ENCODE data around the gene TGFB2.

TGFB2 gene

DNA sequence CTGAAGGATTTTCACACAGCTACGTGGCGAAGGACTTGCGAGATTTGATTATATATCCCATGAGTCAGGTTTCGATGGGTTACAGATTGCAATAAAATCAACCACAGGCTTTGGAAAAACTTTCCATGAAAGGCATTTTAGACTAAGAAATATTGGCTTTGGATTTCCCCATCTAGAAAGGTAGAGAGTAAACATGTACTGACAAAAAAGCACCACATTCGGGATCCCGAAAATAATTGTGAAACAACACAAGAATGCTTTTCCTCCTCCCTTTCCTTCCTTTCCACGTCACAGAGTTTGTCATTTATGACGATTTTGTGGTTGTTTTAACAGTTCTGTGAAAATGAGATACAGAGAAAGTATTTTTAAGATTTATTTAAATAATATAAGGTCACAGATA, 38.5 kb downstream of the TGFB2 start:
- H3K27ac Mint-ChIP-seq: no peak overlapping the region
- no peak for DNase-seq
- no peaks in the 10 kb centered on the region for H3K4me1 Mint-ChIP-seq
- no peaks in the 10 kb centered on the region for H3K9me3 Mint-ChIP-seq
- no peak overlapping the region for H3K4me3 Mint-ChIP-seq
- H3K27me3 Mint-ChIP-seq: peaks cover 77% of the 10 kb centered on the region
- no peak for ATAC-seq

DNA sequence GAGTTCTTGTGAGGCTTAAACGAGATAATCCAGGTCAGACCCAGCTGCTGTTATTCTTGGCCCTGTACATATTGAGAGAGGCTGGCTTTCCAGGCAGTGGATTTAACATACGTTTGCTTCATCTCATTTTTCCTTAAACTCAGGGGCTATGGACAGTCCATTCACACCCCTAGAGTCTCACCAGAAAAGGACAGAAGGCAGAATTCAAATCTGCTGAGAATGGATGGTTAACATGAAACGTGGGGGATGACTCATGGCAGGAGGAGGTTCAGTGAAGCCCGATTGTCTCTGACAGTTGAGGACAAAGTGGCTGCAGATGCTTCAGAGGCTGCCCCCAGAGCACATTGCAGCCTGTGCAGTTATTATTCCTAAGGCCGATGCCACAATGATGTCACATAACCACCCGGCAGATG, 39.5 kb downstream of the TGFB2 start:
- Mint-ChIP-seq H3K4me1 (no peaks in the 10 kb centered on the region), H3K27ac (no peak overlapping the region), H3K27me3 (peaks cover 70% of the 10 kb centered on the region), H3K9me3 (no peaks in the 10 kb centered on the region), H3K4me3 (no peak overlapping the region)
- ATAC-seq (no peak), DNase-seq (no peak)

DNA sequence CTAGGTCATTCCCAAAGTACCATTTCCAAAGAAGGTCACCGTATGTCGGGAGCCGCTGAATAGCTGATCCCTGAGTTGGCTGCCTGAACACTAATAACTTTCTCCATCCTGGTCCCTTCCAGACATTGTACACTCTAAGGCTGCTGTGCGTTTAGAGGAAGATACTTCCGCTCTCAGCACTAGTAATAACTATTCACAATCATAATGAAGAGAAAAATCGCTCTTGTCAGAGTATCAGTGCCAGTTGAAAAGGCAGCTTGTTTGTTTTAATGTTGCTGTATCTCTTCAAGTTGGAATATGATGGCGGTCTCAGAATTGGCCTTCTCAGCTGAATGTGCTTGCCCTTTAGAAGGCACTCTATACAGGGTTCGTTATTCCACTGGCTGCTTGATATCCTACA, 43.5 kb downstream of the TGFB2 start:
- ATAC-seq: no peak
- Mint-ChIP-seq H3K27ac (no peak overlapping the region), H3K4me3 (no peak overlapping the region), H3K27me3 (peaks cover 60% of the 10 kb centered on the region), H3K9me3 (no peaks in the 10 kb centered on the region), H3K4me1 (no peaks in the 10 kb centered on the region)
- DNase-seq: no peak

DNA sequence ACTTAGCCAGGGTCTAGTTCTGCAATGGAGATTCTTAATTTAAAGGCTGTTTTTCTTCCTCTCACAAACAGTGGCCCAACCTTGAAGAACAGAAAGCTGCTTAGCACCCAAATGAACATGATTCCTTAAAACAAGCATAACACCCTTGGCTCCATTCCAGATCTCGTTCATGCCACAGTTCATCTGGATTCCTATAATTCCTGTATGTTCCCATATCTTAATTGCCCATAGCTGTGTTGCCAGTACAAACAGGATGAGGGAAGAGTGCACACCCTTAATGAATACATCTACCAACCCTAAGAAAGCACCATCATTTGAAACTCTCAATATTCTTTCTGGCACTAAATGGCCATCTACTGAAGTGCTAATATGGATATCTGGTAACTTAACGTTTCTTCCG, 45.5 kb downstream of the TGFB2 start:
- Mint-ChIP-seq H3K4me3 (no peak overlapping the region), H3K27me3 (peaks cover 42% of the 10 kb centered on the region), H3K27ac (no peak overlapping the region), H3K4me1 (no peaks in the 10 kb centered on the region), H3K9me3 (no peaks in the 10 kb centered on the region)
- ATAC-seq: no peak
- no peak for DNase-seq

GRCh38 chr1:218392780-218393179, 47.6 kb downstream of the TGFB2 start:
- Mint-ChIP-seq H3K27me3 (peaks cover 39% of the 10 kb centered on the region), H3K4me1 (no peaks in the 10 kb centered on the region), H3K4me3 (no peak overlapping the region), H3K27ac (no peak overlapping the region), H3K9me3 (no peaks in the 10 kb centered on the region)
- no peak for ATAC-seq
- DNase-seq: no peak

GRCh38 chr1:218394416-218394815, 49.3 kb downstream of the TGFB2 start:
- ATAC-seq: no peak
- Mint-ChIP-seq H3K9me3 (no peaks in the 10 kb centered on the region), H3K27ac (peak overlapping the region in 1 of 2 donors; percentile 33), H3K27me3 (peaks cover 34% of the 10 kb centered on the region), H3K4me1 (no peaks in the 10 kb centered on the region), H3K4me3 (no peak overlapping the region)
- no peak for DNase-seq

DNA sequence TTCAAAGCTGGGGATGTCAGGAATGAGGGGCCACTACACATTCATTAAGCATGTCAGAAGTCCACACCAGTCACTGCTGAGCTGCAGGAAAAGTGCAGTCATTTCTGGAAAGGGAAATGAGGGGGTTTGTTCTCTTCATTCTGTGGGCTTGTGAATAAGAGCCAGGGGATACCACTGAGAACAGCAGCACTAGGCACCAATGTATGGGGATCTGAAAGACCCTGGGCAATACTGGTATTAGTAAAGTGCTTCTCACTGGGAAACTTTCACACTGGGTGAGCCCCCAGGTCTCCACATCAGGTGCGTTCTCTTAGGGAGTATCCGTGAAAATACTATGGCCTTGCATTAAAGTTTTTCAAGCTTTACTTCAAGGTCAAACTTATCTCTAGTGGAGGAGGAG, 49.9 kb downstream of the TGFB2 start:
- ATAC-seq (no peak), DNase-seq (no peak)
- Mint-ChIP-seq H3K4me1 (no peaks in the 10 kb centered on the region), H3K27ac (no peak overlapping the region), H3K9me3 (no peaks in the 10 kb centered on the region), H3K4me3 (no peak overlapping the region), H3K27me3 (peaks cover 34% of the 10 kb centered on the region)

DNA sequence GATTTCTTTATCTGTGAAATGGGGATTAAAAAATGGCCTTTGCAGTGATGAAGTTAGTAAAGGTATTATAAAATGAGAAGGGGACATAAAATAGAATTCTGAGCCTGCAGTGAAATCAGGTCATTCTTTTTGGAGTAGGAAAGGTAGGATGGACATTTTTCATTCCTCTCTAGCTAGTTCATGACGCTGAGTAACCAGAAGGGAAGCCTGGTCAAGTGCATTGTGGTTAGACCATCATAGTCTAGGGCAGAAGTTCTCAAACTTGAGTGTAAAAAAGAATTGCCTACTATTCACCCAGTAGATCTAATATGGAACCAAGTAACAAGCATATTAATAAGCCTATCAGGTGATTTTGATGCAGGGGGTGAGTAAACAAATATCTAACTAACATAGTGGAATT, 50.8 kb downstream of the TGFB2 start:
- DNase-seq: no peak
- Mint-ChIP-seq H3K27me3 (peaks cover 27% of the 10 kb centered on the region), H3K27ac (no peak overlapping the region), H3K4me1 (no peaks in the 10 kb centered on the region), H3K9me3 (no peaks in the 10 kb centered on the region), H3K4me3 (no peak overlapping the region)
- no peak for ATAC-seq

GRCh38 chr1:218397752-218398339, 52.7 kb downstream of the TGFB2 start:
- Mint-ChIP-seq H3K9me3 (no peaks in the 10 kb centered on the region), H3K27ac (no peak overlapping the region), H3K4me1 (no peaks in the 10 kb centered on the region), H3K4me3 (no peak overlapping the region), H3K27me3 (peaks cover 18% of the 10 kb centered on the region)
- ATAC-seq (no peak), DNase-seq (no peak)

DNA sequence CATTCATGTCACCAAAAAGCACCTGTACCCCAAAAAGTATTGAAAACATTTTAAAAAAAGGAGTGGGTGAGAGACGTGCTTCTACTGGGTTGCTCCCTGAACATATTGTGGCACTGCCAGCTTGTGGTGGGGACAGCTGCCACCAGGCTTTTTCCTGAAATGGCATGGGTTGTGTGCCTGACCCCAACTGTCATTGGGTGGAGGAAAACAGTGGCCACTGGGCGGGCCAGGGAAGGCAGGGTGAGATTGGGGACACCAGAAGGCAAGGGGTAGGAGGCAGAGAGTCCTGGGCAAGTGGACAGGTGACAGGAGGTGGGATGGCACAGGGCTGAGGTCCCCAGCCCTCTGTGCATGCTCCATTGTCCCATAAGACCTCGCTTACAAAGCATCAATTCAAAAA, 55.5 kb downstream of the TGFB2 start:
- H3K4me3 Mint-ChIP-seq: no peak overlapping the region
- H3K27me3 Mint-ChIP-seq: peaks cover 26% of the 10 kb centered on the region
- H3K27ac Mint-ChIP-seq: no peak overlapping the region
- H3K4me1 Mint-ChIP-seq: no peaks in the 10 kb centered on the region
- no peak for DNase-seq
- no peaks in the 10 kb centered on the region for H3K9me3 Mint-ChIP-seq
- ATAC-seq: no peak

DNA sequence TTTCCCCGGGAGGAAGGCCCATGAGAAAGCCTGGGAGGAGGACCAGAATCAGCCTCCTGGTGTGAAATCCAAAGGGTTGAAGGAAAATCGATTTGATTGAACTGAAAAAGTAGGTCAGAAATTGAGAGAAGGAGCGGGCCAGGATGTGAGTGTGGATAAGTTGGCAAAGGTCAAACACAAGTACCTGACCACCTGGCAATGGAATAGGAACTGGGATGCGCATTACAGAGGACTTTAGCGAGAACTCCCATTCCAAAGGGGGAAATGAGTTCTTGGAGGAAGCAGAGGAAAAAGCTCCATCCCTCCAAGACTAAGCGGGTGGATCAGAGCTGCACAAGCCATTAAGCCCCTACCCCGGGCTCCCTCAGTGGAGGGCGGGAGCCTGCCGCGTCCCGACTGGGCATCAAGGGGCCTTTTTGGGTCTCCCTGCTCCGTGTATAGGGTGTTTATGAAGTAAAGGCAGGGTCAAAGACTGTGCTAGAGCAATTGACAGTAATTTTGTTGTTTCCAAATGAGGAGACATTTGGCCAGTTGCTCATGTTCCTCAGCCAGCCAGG, 56.4 kb downstream of the TGFB2 start:
- Mint-ChIP-seq H3K9me3 (no peaks in the 10 kb centered on the region), H3K4me3 (no peak overlapping the region), H3K4me1 (no peaks in the 10 kb centered on the region), H3K27ac (no peak overlapping the region), H3K27me3 (peaks cover 35% of the 10 kb centered on the region)
- no peak for DNase-seq
- ATAC-seq: no peak

DNA sequence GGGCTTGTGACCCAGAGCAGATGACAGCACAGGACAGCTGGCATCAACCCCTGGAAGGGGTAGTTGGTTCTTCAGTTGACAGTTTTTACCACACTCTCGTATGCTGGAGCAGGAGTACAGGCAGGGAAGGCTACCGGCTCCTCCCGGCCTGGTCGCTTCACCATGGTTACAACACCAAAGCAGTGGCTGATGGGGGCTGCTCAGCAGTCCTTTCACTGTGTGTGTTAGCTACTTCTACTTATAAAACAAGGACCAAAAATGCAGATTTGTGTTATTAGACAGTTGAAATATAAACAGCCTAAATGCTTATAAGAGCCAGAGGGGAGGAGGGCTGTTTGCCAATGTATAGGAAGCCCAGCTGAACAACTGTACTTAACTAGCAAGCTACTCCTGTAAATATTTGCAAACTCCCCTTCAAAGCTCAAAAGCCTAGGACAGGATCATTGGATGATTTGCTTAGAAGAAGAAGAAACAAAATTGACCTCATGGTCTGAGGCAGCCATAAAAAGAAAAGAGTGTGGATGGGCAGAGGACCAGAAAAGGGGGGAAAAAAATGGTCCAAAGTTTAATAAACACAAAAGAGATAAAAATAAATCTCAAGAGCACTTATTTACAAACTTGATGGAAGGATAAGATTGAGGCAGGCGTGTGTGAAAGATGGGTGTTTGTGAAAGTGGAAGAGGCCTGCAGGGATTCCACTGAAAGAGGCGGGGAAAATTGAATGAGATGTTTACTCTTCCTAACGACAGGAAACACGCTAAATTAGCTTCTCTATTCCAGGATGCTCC, 57.1 kb downstream of the TGFB2 start:
- H3K4me1 Mint-ChIP-seq: no peaks in the 10 kb centered on the region
- H3K4me3 Mint-ChIP-seq: no peak overlapping the region
- ATAC-seq (peak; percentile 23), DNase-seq (no peak)
- H3K9me3 Mint-ChIP-seq: no peaks in the 10 kb centered on the region
- H3K27me3 Mint-ChIP-seq: peaks cover 36% of the 10 kb centered on the region
- no peak overlapping the region for H3K27ac Mint-ChIP-seq

GRCh38 chr1:218402786-218403120, 57.6 kb downstream of the TGFB2 start:
- Mint-ChIP-seq H3K4me3 (no peak overlapping the region), H3K9me3 (no peaks in the 10 kb centered on the region), H3K27me3 (peaks cover 34% of the 10 kb centered on the region), H3K4me1 (no peaks in the 10 kb centered on the region), H3K27ac (no peak overlapping the region)
- ATAC-seq: no peak
- DNase-seq: no peak

DNA sequence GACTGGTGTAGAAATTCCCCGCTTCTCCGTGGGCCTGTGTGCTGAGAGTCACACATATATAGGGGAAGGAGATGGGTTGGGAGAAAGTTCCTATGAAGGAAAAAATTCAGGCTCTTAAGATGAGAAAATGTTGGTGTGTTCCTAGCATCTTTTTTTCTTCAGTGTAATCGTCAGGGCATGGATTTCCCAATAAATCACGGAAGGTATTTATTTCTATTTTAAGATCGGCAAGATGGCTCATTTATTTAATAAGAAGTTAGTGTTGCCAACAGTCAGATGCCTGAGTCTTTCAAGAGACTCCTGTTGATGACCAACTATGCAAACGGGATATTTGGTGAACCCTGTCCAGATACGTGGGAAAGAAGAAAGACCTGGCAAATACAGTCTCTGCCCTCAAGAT, 58.2 kb downstream of the TGFB2 start:
- Mint-ChIP-seq H3K9me3 (no peaks in the 10 kb centered on the region), H3K27ac (no peak overlapping the region)
- ATAC-seq: no peak

DNA sequence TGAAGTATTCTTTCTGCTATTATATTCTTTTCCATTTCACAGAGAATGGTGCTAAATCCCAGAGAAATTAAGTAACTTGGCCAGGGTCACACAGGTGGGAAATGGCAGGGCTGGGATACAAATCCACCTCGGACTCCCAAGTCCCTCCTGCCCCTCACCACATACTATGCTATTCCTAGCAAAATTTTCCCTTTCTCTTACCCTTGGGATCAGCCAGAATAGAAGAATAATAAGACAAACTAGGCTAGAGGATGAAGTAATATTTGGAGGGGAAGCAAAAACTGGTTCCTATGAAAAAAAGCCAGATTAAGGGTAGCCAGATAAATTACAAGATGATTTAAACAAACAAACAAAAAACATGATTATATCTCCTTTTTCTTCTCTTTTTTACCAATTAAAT, 62.5 kb downstream of the TGFB2 start:
- DNase-seq: no peak
- no peaks in the 10 kb centered on the region for H3K4me1 Mint-ChIP-seq
- no peak overlapping the region for H3K4me3 Mint-ChIP-seq
- ATAC-seq: no peak
- no peak overlapping the region for H3K27ac Mint-ChIP-seq
- peaks cover 42% of the 10 kb centered on the region for H3K27me3 Mint-ChIP-seq
- no peaks in the 10 kb centered on the region for H3K9me3 Mint-ChIP-seq

More for the DNA sequence above, 58.2 kb downstream of the TGFB2 start:
- Mint-ChIP-seq H3K4me1 (no peaks in the 10 kb centered on the region), H3K27me3 (peaks cover 28% of the 10 kb centered on the region), H3K4me3 (no peak overlapping the region)
- no peak for DNase-seq

DNA sequence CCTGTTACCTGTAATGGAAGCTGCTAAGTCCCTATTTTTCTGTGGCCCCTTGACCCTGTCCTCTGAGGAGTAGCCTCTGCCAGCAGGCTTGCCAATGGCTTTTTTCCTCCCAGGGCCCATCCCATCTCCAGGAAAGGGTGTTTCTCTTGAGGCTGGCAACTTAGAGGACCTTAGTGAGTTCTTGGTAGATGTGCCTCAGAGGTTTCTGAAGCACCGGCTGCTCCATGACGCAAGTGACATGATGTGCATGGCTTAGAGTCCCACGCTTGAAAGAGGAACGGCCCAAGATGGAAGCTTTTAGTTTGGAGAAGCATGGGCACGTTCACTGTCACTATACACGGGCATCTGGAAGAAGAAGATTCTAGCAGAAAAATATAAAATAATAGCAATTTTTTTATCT, 63.0 kb downstream of the TGFB2 start:
- no peak for ATAC-seq
- Mint-ChIP-seq H3K4me1 (no peaks in the 10 kb centered on the region), H3K4me3 (no peak overlapping the region), H3K9me3 (no peaks in the 10 kb centered on the region), H3K27me3 (peaks cover 37% of the 10 kb centered on the region), H3K27ac (no peak overlapping the region)
- DNase-seq: no peak

GRCh38 chr1:218408942-218409341, 63.8 kb downstream of the TGFB2 start:
- Mint-ChIP-seq H3K4me1 (no peaks in the 10 kb centered on the region), H3K9me3 (no peaks in the 10 kb centered on the region), H3K4me3 (no peak overlapping the region), H3K27ac (no peak overlapping the region), H3K27me3 (peaks cover 31% of the 10 kb centered on the region)
- DNase-seq (no peak), ATAC-seq (no peak)

All from stimulated activated naive CD8-positive, alpha-beta T cell treated with anti-CD3 and anti-CD28 coated beads, Interleukin-15, amount 100 ng/mL, for 72 hours (primary cell).